GM18508 (cell line): ENCODE data around the gene OR4D6.

Experiments
- ATAC-seq: cut with Tn5 transposase; IDR thresholded peaks from one replicate; pipeline ENCODE4 v1.9.1; 2021; ENCODE audit warnings: moderate number of reproducible peaks; ENCODE audit not compliant: insufficient read depth, unreplicated experiment

The OR4D6 gene

DNA sequence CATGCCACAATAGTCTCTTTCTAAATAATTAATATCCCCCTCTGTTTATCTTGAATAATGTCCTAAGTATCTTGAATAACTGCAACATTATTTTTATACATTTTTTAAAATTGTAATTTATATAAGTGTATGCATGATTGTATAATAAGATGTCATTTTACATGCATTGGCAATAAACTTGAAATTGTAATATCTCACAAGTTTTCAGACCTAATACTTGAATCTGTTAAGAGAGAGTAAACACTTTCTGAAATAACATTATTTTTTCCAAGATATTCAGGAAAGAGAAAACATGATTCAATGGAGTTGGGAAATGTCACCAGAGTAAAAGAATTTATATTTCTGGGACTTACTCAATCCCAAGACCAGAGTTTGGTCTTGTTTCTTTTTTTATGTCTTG is 46.5 kb downstream of the OR4D6 start, which contains the start of gene OR4D11:
Gene OR4D11 (plus strand): TSS at position 301 of the 400 bp plus-strand sequence. CDS start 0 bp downstream, at position 301.
- ATAC-seq: no peak
